PC-3 (cell line): Measurements from ENCODE around the gene TTC31. TPM values are rescaled to one million over a fixed set of nuclear protein-coding genes. Genes with fewer than 3 reads are reported as not detected.
A peak's percentile ranks its signal among the peaks of the same experiment; 100 is the strongest.

Source experiments
- ATAC-seq: fragments of 200-7000 bp; cut with Tn5 transposase; 2 replicates; pipeline ENCODE4 v1.9.1; 2020; ENCODE audit warnings: mild to moderate bottlenecking, moderate library complexity
- BruUV-seq: library from RNA; stranded (reverse); fragments of 400-500 nt; replicated peaks from 2 replicates; lab custom pipeline; 2021; lab: Mats Ljungman, UMichigan
- CTCF ChIA-PET: fragments of 300-600 bp; sonication (Branson Sonifier 250); formaldehyde crosslinking; loops from one replicate; lab custom pipeline; 2022; ENCODE audit warnings: antibody characterized with exemption; lab: Charles Lee
- POLR2A ChIA-PET: fragments of 300-600 bp; sonication (Branson Sonifier 250); formaldehyde crosslinking; loops from one replicate; lab custom pipeline; 2022; ENCODE audit warnings: antibody characterized with exemption; ENCODE audit not compliant: unreplicated experiment; lab: Charles Lee
- DNase-seq: peaks from one replicate; pipeline ENCODE4 v3.0.0-alpha.2; 2015
- H2AFZ ChIP-seq: fragments of 300-600 bp; sonication (generic); 2 replicates; pipeline ENCODE4 v1.6.0; 2016; ENCODE audit warnings: antibody characterized with exemption, low read length
- H3F3A ChIP-seq: fragments of 300-600 bp; sonication (generic); one replicate; pipeline ENCODE4 v1.6.0; 2017; ENCODE audit warnings: antibody characterized with exemption, low read length, control low read depth, mild to moderate bottlenecking; ENCODE audit not compliant: unreplicated experiment
- H3K27ac ChIP-seq: fragments of 300-600 bp; sonication (generic); 2 replicates; pipeline ENCODE4 v1.5.1; 2016; ENCODE audit warnings: mild to moderate bottlenecking, low read length
- H3K27me3 ChIP-seq: fragments of 300-600 bp; sonication (generic); 2 replicates; pipeline ENCODE4 v1.6.1; 2016; ENCODE audit warnings: low read length, mixed read lengths
- H3K36me3 ChIP-seq: fragments of 300-600 bp; sonication (generic); 2 replicates; pipeline ENCODE4 v1.6.1; 2016; ENCODE audit warnings: low read depth, mixed run types, low read length, mixed read lengths
- H3K4me1 ChIP-seq: fragments of 300-600 bp; sonication (generic); 2 replicates; pipeline ENCODE4 v1.5.1; 2016; ENCODE audit warnings: low read length; ENCODE audit not compliant: insufficient read depth
- H3K4me2 ChIP-seq: fragments of 300-600 bp; sonication (generic); 2 replicates; pipeline ENCODE4 v1.6.0; 2016; ENCODE audit warnings: low read length
- H3K4me3 ChIP-seq: fragments of 300-600 bp; sonication (generic); 2 replicates; pipeline ENCODE4 v1.5.1; 2016; ENCODE audit warnings: mild to moderate bottlenecking, low read length, mixed read lengths
- H3K79me2 ChIP-seq: fragments of 300-600 bp; sonication (generic); 2 replicates; pipeline ENCODE4 v1.6.1; 2017; ENCODE audit warnings: low read length, mixed read lengths
- H3K9ac ChIP-seq: fragments of 300-600 bp; sonication (generic); 2 replicates; pipeline ENCODE4 v1.6.0; 2016; ENCODE audit warnings: mild to moderate bottlenecking, low read length
- H3K9me2 ChIP-seq: fragments of 300-600 bp; sonication (generic); replicated peaks from 2 replicates; pipeline ENCODE4 v1.6.1; 2016; ENCODE audit warnings: mixed run types, low read length, mixed read lengths
- H3K9me3 ChIP-seq: fragments of 300-600 bp; sonication (generic); 2 replicates; pipeline ENCODE4 v1.6.1; 2016; ENCODE audit warnings: low read length, mixed read lengths
- H4K20me1 ChIP-seq: fragments of 300-600 bp; sonication (generic); 2 replicates; pipeline ENCODE4 v1.6.1; 2016; ENCODE audit warnings: low read length, mixed read lengths
- EZH2 ChIP-seq: fragments of 300-600 bp; sonication (generic); IDR thresholded peaks from one replicate; pipeline ENCODE4 v1.6.1; 2017; ENCODE audit warnings: antibody characterized with exemption, mild to moderate bottlenecking, low read length; ENCODE audit not compliant: unreplicated experiment
- EZH2phosphoT487 ChIP-seq: fragments of 300-600 bp; sonication (generic); IDR thresholded peaks from 2 replicates; pipeline ENCODE4 v1.6.1; 2018; ENCODE audit warnings: mild to moderate bottlenecking, antibody characterized with exemption, low read length, borderline replicate concordance
- intact Hi-C: fragments of 100-400 bp; cut with micrococcal nuclease; formaldehyde crosslinking; loops from 2 replicates; pipeline ENCODE4 v1.9.0; 2023
- total RNA-seq: library from RNA; depleted of rRNA; stranded (reverse); fragments of >200 nt; gene quantifications from 2 replicates; pipeline ENCODE4 v1.2.3, GENCODE V29; 2014
- TF ChIP-seq, protein P1 (sequence below): fragments of 300-600 bp; sonication (generic); conservative IDR thresholded peaks from 2 replicates; pipeline ENCODE4 v1.5.1; 2017; ENCODE audit warnings: antibody characterized with exemption, low read depth, mild to moderate bottlenecking, low read length

TTC31 gene
- total RNA-seq, 1 experiment from 2014 or later: 21.1 TPM

DNA sequence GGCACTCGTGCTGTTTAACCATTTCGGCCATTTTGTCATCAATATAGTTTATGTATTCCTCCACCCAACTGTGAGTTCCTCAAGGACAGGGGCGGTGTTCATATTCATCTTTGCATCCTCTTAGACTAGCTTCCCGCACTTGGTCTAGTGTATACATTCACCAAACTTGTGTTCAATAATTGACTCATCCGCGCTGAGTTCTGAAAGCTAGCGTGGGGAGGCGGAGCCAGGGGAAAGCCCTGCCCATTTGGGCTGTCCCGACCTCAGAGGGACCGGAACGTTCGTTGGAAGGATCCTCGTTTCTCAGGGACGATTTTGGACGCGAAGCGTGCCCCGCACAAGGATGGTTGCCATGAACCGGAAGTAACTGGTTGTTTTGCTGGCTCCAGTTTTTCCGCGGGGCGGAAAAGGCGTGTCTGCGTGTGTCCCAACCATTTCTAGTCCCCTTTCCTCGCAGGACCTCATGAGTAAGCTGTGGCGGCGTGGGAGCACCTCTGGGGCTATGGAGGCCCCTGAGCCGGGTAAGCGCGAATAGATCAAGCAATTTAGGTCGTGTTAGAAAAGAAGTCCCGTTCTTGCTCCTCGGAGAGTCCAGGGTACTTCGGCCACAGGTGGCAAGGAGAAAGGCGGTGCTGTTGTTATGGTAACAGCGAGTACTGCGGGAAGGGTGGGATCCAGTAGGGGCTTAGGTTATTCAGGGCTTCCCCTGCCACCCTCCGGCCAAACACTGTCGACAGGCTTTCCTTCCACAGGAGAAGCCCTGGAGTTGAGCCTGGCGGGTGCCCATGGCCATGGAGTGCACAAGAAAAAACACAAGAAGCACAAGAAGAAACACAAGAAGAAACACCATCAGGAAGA lies 28.0 kb upstream of the TTC31 start, which contains the start of gene INO80B:
Gene INO80B, plus strand, starts transcription at position 434 of the 858 bp plus-strand sequence. Its CDS starts 30 bp downstream, at position 464.
- Histone ChIP-seq H4K20me1 (no peaks in the 10 kb centered on the region), H2AFZ (peak within 1 kb of the TSS; percentile 84), H3K27ac (no peak within 1 kb of the TSS), H3F3A (no peaks in the 10 kb centered on the region), H3K4me2 (peak within 1 kb of the TSS; percentile 99), H3K4me1 (peaks cover 27% of the 10 kb centered on the region), H3K9me2 (no peaks in the 10 kb centered on the region), H3K9ac (peak within 1 kb of the TSS; percentile 78), H3K36me3 (no peaks in the 10 kb centered on the region; the same call in 1 of the 2 replicates), H3K27me3 (no peaks in the 10 kb centered on the region), H3K79me2 (peaks cover 32% of the 10 kb centered on the region), H3K4me3 (peak within 1 kb of the TSS; percentile 93), H3K9me3 (no peaks in the 10 kb centered on the region)
- POLR2A ChIA-PET: interaction anchor here (0.7 to 1.3 kb wide), 2 partner anchors 15 to 692 kb away, joined by 3 read pairs; no protein-coding TSS in a partner anchor
- CTCF ChIA-PET: no interaction called here
- intact Hi-C loops: loop anchor here (1.0 to 5.0 kb wide), 4 partner anchors 15 to 258 kb away; partner anchors contain the start of genes CCDC142, MTHFD2 and PCGF1
- TF ChIP-seq EZH2phosphoT487: no peak
- TF ChIP-seq, protein P1, sequence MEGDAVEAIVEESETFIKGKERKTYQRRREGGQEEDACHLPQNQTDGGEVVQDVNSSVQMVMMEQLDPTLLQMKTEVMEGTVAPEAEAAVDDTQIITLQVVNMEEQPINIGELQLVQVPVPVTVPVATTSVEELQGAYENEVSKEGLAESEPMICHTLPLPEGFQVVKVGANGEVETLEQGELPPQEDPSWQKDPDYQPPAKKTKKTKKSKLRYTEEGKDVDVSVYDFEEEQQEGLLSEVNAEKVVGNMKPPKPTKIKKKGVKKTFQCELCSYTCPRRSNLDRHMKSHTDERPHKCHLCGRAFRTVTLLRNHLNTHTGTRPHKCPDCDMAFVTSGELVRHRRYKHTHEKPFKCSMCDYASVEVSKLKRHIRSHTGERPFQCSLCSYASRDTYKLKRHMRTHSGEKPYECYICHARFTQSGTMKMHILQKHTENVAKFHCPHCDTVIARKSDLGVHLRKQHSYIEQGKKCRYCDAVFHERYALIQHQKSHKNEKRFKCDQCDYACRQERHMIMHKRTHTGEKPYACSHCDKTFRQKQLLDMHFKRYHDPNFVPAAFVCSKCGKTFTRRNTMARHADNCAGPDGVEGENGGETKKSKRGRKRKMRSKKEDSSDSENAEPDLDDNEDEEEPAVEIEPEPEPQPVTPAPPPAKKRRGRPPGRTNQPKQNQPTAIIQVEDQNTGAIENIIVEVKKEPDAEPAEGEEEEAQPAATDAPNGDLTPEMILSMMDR: no peak
- no peak for TF ChIP-seq EZH2
- BruUV-seq: TSS peak; percentile 43
- DNase-seq (peak; percentile 99), ATAC-seq (peak; percentile 29)

DNA sequence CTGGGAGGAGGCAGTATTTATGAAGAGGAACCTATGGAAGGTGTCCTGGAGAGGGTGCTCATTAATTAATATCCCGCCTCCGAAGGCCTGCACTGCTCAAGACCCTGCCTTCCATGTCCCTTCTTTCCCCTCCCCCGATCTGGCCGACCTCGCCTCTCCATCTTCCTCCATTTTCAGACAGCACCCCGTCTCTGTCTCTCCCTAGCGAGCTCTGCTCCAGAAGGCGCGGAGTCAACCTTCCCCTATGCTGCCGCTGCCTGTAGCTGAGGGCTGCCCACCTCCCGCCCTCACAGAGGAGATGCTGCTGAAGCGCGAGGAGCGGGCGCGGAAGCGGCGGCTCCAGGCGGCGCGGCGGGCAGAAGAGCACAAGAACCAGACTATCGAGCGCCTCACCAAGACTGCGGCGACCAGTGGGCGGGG lies 25.7 kb upstream of the TTC31 start:
- TF ChIP-seq EZH2phosphoT487: no peak
- TF ChIP-seq, protein P1: no peak
- TF ChIP-seq EZH2: no peak
- H3K4me3 ChIP-seq: peak overlapping the region; percentile 93
- H3K79me2 ChIP-seq: peaks cover 32% of the 10 kb centered on the region
- H3K9ac ChIP-seq: peak overlapping the region; percentile 92
- H3K9me2 ChIP-seq: no peaks in the 10 kb centered on the region
- no TSS peak for BruUV-seq
- peak overlapping the region; percentile 53 for H2AFZ ChIP-seq
- no peaks in the 10 kb centered on the region for H3F3A ChIP-seq
- H3K9me3 ChIP-seq: no peaks in the 10 kb centered on the region
- peak overlapping the region; percentile 99 for H3K4me2 ChIP-seq
- intact Hi-C loops: loop anchor here (5.0 kb wide), 1 partner anchor 260 kb away; the partner anchor contains the start of gene MTHFD2
- no peaks in the 10 kb centered on the region for H4K20me1 ChIP-seq
- H3K27ac ChIP-seq: peak overlapping the region; percentile 93
- POLR2A ChIA-PET: interaction anchor here (0.6 kb wide), 2 partner anchors 24 to 51 kb away, joined by 3 to 6 read pairs; no protein-coding TSS in a partner anchor
- CTCF ChIA-PET: no interaction called here
- H3K4me1 ChIP-seq: peaks cover 27% of the 10 kb centered on the region
- ATAC-seq (no peak), DNase-seq (no peak)
- no peaks in the 10 kb centered on the region for H3K27me3 ChIP-seq
- peaks cover 5% of the 10 kb centered on the region; the same call in 1 of the 2 replicates for H3K36me3 ChIP-seq
